Testis (tissue), 3 donors: ENCODE data around the gene HSPH1. TPM values are rescaled to one million over a fixed set of nuclear protein-coding genes. Genes with fewer than 3 reads are reported as not detected.

Experiments
- DNase-seq: peaks from one replicate; pipeline ENCODE4 v3.0.0-alpha.2; 2019
- H3K27ac ChIP-seq, 2 donors: fragments of 200-600 bp; sonication (generic); one replicate each; pipeline ENCODE4 v1.5.1; 2019
- H3K27me3 ChIP-seq: fragments of 200-600 bp; sonication (generic); one replicate; pipeline ENCODE4 v1.5.1; 2019
- H3K36me3 ChIP-seq: fragments of 200-600 bp; sonication (generic); one replicate; pipeline ENCODE4 v1.5.1; 2017; ENCODE audit warnings: low read depth; ENCODE audit errors: missing control alignments
- H3K4me1 ChIP-seq: fragments of 200-600 bp; sonication (generic); one replicate; pipeline ENCODE4 v1.5.1; 2019
- H3K4me3 ChIP-seq, 2 donors: fragments of 200-600 bp; sonication (generic); one replicate each; pipeline ENCODE4 v1.5.1; 2017 to 2019
- H3K9me3 ChIP-seq: fragments of 200-600 bp; sonication (generic); one replicate; pipeline ENCODE4 v1.5.1; 2017
- CTCF ChIP-seq, 3 experiments: fragments of 450-650 bp in 2 of 3; fragments of 200-600 bp in 1 of 3; sonication (generic) in 1 of 3; IDR thresholded peaks; one replicate each; pipeline ENCODE4 v1.5.1; 2016 to 2019; ENCODE audit warnings: antibody characterized with exemption in 3 of 3, mild to moderate bottlenecking in 2 of 3, moderate library complexity in 1 of 3
- POLR2A ChIP-seq: fragments of 450-650 bp; IDR thresholded peaks from one replicate; pipeline ENCODE4 v1.6.1; 2017; ENCODE audit warnings: antibody characterized with exemption, mild to moderate bottlenecking, moderate library complexity
- WGBS, 2 donors: methylation state at CpG; one replicate each; pipeline ENCODE4 v1.1.5; 2018; 5-methylcytosine and 5-hydroxymethylcytosine counted together
- intact Hi-C: fragments of 100-400 bp; cut with DNase I; formaldehyde crosslinking; loops from one replicate; pipeline ENCODE4 v1.15.1; 2023; ENCODE audit warnings: low total_unique reads
- polyA plus RNA-seq: library from polyadenylated mRNA; stranded (reverse); fragments of 350-450 nt; fragmentation: Illumina TruSeq; extraction: RNeasy Lipid Tissue Mini Kit (QIAGEN cat#74804); gene quantifications from one replicate; pipeline ENCODE4 v1.2.3, GENCODE V29; 2014; ENCODE audit warnings: low read depth, low replicate concordance; ENCODE audit not compliant: insufficient read depth
- total RNA-seq, 2 donors: library from RNA; depleted of rRNA; stranded (reverse); fragments of >200 nt; gene quantifications; one replicate each; pipeline ENCODE4 v1.2.3, GENCODE V29; 2016

Gene HSPH1
- total and polyA plus RNA-seq, 3 donors from 2014 or later: 103 to 116 (median 105) TPM

GRCh38 chr13:31089649-31090048 lies 72.1 kb downstream of the HSPH1 start:
- Histone ChIP-seq H3K4me1 (no peaks in the 10 kb centered on the region), H3K9me3 (no peaks in the 10 kb centered on the region), H3K4me3 (no peak overlapping the region), H3K27ac (no peak overlapping the region), H3K27me3 (no peaks in the 10 kb centered on the region), H3K36me3 (no peaks in the 10 kb centered on the region)
- intact Hi-C loops: no loop called here
- TF ChIP-seq POLR2A: no peak
- no peak for TF ChIP-seq CTCF (IDR thresholded peaks at IDR 0.05)
- WGBS, 2 donors: 86 to 94% methylated on average over 2 to 3 of the region's 3 CpGs
- DNase-seq: no peak

GRCh38 chr13:31088826-31089420 lies 72.8 kb downstream of the HSPH1 start:
- Histone ChIP-seq H3K9me3 (no peaks in the 10 kb centered on the region), H3K27me3 (no peaks in the 10 kb centered on the region), H3K27ac (no peak overlapping the region), H3K36me3 (no peaks in the 10 kb centered on the region), H3K4me1 (no peaks in the 10 kb centered on the region), H3K4me3 (no peak overlapping the region)
- 71 to 83% methylated on average over 8 of the region's 8 CpGs for WGBS, 2 donors
- intact Hi-C loops: no loop called here
- no peak for DNase-seq
- no peak for TF ChIP-seq POLR2A
- no peak for TF ChIP-seq CTCF (IDR thresholded peaks at IDR 0.05)

Other genes starting within 250 kb of the HSPH1 start
- gene TEX26, start 229.2 kb downstream of the HSPH1 start, total RNA-seq: 10 to 100 TPM in 1 of 2 donors, 1 to 10 TPM in 1; 5.5 to 21.4 TPM
- 40.7 TPM for gene TEX26, start 229.2 kb downstream of the HSPH1 start, polyA plus RNA-seq
- gene B3GLCT, start 38.1 kb upstream of the HSPH1 start, total RNA-seq: 10 to 100 TPM; 12.9 to 14.7 TPM
- 6.1 TPM for gene B3GLCT, start 38.1 kb upstream of the HSPH1 start, polyA plus RNA-seq